ENCODE measurements around the gene SULT1A3. TPM values are rescaled to one million over a fixed set of nuclear protein-coding genes. Genes with fewer than 3 reads are reported as not detected.

The SULT1A3 gene
- total and polyA plus RNA-seq, 2 of the 8 experiments (the other 6 are each of a cell fraction or from before 2014, with no cell fraction given): 1.9 to 13.8 TPM

GRCh38 chr16:30186444-30186781, 12.6 kb upstream of the SULT1A3 start (continued):
- TF ChIP-seq CTCF (IDR thresholded peaks at IDR 0.05; ENCODE audit: control extremely low read depth in 1 of 3, insufficient read depth in 1 of 3, low read depth in 1 of 3, low read length in 3 of 3) (no peak), TEAD4 (IDR thresholded peaks at IDR 0.05; ENCODE audit: low read depth, low read length) (no peak), POU5F1 (IDR thresholded peaks at IDR 0.05; ENCODE audit: low read depth, low read length) (no peak), BCL11A (IDR thresholded peaks at IDR 0.05; ENCODE audit: low read depth in 2 of 2, low read length in 2 of 2) (no peak), RFX5 (IDR thresholded peaks at IDR 0.05; ENCODE audit: borderline replicate concordance, low read depth, low read length) (no peak)
